ENCODE measurements around the gene DDB1.

The DDB1 gene

DNA sequence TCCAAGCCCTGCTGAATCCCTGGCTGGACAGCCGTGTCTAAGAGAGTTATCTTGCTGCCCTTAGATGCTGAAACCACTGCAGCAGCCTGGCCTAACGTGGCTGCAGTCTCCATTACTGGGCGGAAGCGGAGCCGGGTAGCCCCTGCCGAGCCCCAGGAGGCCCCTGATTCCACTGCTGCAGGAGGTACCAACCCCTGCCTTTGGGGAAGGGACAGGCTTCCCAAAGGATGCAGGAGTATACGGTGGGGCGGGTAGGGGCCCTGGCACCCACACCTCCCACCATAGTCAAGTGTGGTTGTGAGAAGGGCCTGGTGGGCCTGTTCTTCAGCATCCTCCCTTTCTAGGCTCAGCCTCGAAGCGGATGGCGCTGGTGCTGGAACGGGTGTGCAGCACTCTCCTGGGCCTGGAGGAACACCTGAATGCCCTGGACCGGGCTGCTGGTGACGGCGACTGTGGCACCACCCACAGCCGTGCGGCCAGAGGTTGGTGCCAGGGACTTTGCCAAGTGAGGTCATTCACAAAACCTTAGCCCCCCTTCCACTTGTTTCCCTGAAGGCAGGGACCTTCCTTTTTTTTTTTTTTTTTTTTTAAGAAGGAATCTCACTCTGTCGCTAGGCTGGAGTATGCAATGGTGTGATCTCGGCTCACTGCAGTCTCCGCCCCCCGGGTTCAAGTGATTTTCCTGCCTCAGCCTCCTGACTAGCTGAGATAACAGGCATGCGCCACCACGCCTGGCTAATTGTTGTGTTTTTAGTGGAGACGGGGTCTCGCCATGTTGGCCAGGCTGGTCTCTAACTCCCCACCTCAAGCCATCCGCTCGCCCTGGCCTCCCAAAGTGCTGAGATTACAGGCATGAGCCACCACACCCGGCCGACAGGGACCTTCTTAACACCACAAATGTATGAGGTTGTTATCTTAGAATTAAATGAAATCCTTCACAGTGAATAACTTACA, 11.2 kb upstream of the DDB1 start:
- H3K27ac ChIP-seq = no peak overlapping the region
- H3K9ac ChIP-seq (ENCODE audit: insufficient read length) = no peak overlapping the region
- H3K36me3 ChIP-seq (ENCODE audit: insufficient read depth, low read length) = no peaks in the 10 kb centered on the region; the same call in 1 of the 2 replicates
- no peaks in the 10 kb centered on the region for H3K9me3 ChIP-seq (ENCODE audit: low read depth, low read length)
- no peak for TF ChIP-seq POLR2AphosphoS5 (IDR thresholded peaks at IDR 0.05; ENCODE audit: borderline replicate concordance, low read depth, low read length)
- TF ChIP-seq FOXP2 (optimal IDR thresholded peaks at IDR 0.05; ENCODE audit: control extremely low read depth, extremely low read length, insufficient read depth) = no peak
- no peak for TF ChIP-seq EZH2 (IDR thresholded peaks at IDR 0.05)
- no peak for DNase-seq (ENCODE audit: low read depth, low spot score)
- H3K4me3 ChIP-seq = no peak overlapping the region

DNA sequence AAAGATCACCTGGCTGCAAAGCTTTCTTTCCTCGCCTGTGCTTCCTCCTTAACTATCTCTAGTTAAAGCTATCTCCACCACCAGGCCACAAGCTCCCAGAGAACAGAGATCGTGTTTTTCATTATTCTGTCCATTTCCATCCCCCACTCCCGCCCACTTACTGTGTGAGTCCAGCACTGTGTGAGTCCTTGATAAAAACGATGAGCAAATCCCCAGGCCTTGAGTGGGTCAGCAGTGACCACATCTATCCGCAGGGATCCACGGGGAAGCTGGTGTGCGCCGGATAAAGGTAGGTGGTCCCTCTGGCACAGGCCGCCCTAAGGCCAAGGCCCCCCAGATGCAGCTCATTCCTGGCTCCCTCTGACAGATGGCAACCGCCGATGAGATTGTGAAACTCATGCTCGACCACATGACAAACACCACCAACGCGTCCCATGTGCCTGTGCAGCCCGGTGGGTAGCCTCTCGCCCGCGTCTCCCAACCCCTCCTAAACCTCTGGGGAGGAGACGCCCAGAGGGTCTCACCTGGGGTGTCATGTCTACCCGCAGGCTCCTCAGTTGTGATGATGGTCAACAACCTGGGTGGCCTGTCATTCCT, 9.4 kb upstream of the DDB1 start:
- Histone ChIP-seq H3K27ac (no peak overlapping the region), H3K36me3 (ENCODE audit: insufficient read depth, low read length) (no peaks in the 10 kb centered on the region), H3K9me3 (ENCODE audit: low read depth, low read length) (no peaks in the 10 kb centered on the region), H3K4me3 (no peak overlapping the region), H3K9ac (ENCODE audit: insufficient read length) (no peak overlapping the region)
- TF ChIP-seq EZH2 (IDR thresholded peaks at IDR 0.05) (no peak), POLR2AphosphoS5 (IDR thresholded peaks at IDR 0.05; ENCODE audit: borderline replicate concordance, low read depth, low read length) (no peak), FOXP2 (optimal IDR thresholded peaks at IDR 0.05; ENCODE audit: control extremely low read depth, extremely low read length, insufficient read depth) (no peak)
- no peak for DNase-seq (ENCODE audit: low read depth, low spot score)

DNA sequence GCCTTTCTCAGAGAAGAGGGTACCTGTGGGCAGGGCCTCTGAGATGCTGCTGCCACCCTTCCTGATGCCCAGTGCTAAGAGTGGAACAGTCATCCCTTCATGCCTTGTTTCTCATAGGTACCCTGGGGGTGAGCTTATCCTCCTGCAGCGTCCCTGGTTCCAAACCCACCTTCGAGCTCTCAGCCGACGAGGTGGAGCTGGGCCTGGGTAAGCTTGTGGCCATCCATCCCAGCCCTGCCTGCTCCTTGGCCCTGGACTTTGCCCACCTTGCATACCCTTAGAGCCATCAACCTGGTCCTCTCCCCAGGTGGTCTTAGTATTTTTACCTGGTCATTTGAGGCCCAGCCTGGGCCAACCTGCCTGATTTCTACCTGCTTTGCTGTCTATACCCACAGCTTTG, 8.8 kb upstream of the DDB1 start:
- H3K36me3 ChIP-seq (ENCODE audit: insufficient read depth, low read length) = no peaks in the 10 kb centered on the region
- H3K27ac ChIP-seq = no peak overlapping the region
- H3K4me3 ChIP-seq = no peak overlapping the region
- no peak overlapping the region for H3K9ac ChIP-seq (ENCODE audit: insufficient read length)
- no peak for DNase-seq (ENCODE audit: low read depth, low spot score)
- TF ChIP-seq POLR2AphosphoS5 (IDR thresholded peaks at IDR 0.05; ENCODE audit: borderline replicate concordance, low read depth, low read length) (no peak), FOXP2 (optimal IDR thresholded peaks at IDR 0.05; ENCODE audit: control extremely low read depth, extremely low read length, insufficient read depth) (no peak), EZH2 (IDR thresholded peaks at IDR 0.05) (no peak)
- no peaks in the 10 kb centered on the region for H3K9me3 ChIP-seq (ENCODE audit: low read depth, low read length)

DNA sequence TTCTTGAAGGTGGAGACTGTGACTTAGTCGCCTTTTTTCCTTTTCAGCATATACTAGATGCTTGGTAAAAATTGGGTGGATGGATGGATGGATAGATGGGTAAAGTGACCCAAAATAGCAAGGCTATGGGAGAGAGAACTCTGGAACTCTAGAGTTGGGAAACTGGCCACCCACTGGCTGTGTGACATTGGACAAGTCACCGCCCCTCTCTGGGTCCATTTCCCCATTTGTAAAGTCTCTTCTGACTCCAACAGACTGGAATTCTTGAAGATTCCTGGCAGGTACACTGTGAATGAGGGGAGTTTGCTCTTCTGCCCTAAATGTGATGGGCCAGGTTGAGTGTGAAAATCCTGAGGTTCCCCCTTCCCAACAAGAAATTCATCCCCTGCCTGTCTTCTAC, 8.1 kb upstream of the DDB1 start:
- no peak for DNase-seq (ENCODE audit: low read depth, low spot score)
- no peaks in the 10 kb centered on the region for H3K9me3 ChIP-seq (ENCODE audit: low read depth, low read length)
- H3K27ac ChIP-seq = no peak overlapping the region
- TF ChIP-seq EZH2 (IDR thresholded peaks at IDR 0.05) = no peak
- TF ChIP-seq POLR2AphosphoS5 (IDR thresholded peaks at IDR 0.05; ENCODE audit: borderline replicate concordance, low read depth, low read length) = no peak
- TF ChIP-seq FOXP2 (optimal IDR thresholded peaks at IDR 0.05; ENCODE audit: control extremely low read depth, extremely low read length, insufficient read depth) = no peak
- H3K36me3 ChIP-seq (ENCODE audit: insufficient read depth, low read length) = no peaks in the 10 kb centered on the region
- H3K9ac ChIP-seq (ENCODE audit: insufficient read length) = no peak overlapping the region
- H3K4me3 ChIP-seq = no peak overlapping the region

DNA sequence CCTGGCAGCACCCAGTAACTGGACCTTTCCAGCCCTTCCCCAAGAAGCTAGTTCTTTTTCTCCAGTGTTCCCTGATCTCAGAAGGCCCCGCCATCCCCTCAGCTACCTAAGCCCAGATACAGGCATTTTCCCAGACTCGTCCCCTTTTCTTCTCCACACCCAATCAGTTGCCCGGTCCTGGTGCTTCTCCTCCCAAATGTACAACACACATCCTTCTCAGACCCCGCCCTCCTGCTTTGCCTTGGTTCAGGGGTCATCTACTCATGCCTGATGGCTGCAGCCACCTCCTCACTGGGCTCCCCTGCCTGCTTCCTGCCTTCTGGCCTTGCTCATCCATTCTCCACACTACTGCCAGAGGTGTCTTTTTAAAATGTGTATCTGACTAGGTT, 6.6 kb upstream of the DDB1 start:
- H3K9ac ChIP-seq (ENCODE audit: insufficient read length) = no peak overlapping the region
- DNase-seq (ENCODE audit: low read depth, low spot score) = no peak
- TF ChIP-seq FOXP2 (optimal IDR thresholded peaks at IDR 0.05; ENCODE audit: control extremely low read depth, extremely low read length, insufficient read depth) = no peak
- no peak for TF ChIP-seq POLR2AphosphoS5 (IDR thresholded peaks at IDR 0.05; ENCODE audit: borderline replicate concordance, low read depth, low read length)
- TF ChIP-seq EZH2 (IDR thresholded peaks at IDR 0.05) = no peak
- H3K9me3 ChIP-seq (ENCODE audit: low read depth, low read length) = no peaks in the 10 kb centered on the region
- H3K27ac ChIP-seq = no peak overlapping the region
- H3K4me3 ChIP-seq = no peak overlapping the region
- no peaks in the 10 kb centered on the region for H3K36me3 ChIP-seq (ENCODE audit: insufficient read depth, low read length)

DNA sequence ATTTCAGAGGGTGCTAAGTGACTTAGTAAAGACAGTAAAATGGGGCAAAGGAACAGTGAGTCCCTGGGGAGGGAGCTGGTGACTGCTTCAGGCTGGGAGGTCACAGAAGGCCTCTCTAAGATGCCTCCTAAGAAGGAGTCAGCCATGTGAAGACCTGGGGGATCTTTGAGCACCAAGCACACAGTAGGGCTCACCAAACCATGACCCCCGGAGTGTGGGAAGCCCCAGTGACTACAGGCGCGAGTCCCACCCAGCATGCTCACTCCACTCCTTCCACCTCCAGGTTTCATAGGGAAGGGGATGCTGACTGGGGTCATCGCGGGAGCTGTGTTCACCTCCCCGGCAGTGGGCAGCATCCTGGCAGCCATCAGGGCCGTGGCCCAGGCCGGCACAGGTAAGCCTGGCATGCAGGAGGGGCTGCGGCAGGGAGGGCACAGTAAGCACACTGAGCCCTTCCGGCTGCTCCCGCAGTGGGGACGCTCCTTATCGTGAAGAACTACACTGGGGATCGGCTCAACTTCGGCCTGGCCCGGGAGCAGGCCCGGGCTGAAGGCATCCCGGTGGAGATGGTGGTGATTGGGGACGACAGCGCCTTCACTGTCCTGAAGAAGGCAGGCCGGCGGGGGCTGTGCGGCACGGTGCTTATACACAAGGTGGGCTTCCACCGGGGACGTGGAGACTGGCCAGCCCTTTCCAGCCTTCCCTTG, 6.0 kb upstream of the DDB1 start:
- Histone ChIP-seq H3K4me3 (no peak overlapping the region), H3K36me3 (ENCODE audit: insufficient read depth, low read length) (no peaks in the 10 kb centered on the region), H3K9me3 (ENCODE audit: low read depth, low read length) (no peaks in the 10 kb centered on the region), H3K9ac (ENCODE audit: insufficient read length) (no peak overlapping the region), H3K27ac (no peak overlapping the region)
- TF ChIP-seq POLR2AphosphoS5 (IDR thresholded peaks at IDR 0.05; ENCODE audit: borderline replicate concordance, low read depth, low read length) = no peak
- TF ChIP-seq EZH2 (IDR thresholded peaks at IDR 0.05) = no peak
- TF ChIP-seq FOXP2 (optimal IDR thresholded peaks at IDR 0.05; ENCODE audit: control extremely low read depth, extremely low read length, insufficient read depth) = no peak
- DNase-seq (ENCODE audit: low read depth, low spot score) = no peak

DNA sequence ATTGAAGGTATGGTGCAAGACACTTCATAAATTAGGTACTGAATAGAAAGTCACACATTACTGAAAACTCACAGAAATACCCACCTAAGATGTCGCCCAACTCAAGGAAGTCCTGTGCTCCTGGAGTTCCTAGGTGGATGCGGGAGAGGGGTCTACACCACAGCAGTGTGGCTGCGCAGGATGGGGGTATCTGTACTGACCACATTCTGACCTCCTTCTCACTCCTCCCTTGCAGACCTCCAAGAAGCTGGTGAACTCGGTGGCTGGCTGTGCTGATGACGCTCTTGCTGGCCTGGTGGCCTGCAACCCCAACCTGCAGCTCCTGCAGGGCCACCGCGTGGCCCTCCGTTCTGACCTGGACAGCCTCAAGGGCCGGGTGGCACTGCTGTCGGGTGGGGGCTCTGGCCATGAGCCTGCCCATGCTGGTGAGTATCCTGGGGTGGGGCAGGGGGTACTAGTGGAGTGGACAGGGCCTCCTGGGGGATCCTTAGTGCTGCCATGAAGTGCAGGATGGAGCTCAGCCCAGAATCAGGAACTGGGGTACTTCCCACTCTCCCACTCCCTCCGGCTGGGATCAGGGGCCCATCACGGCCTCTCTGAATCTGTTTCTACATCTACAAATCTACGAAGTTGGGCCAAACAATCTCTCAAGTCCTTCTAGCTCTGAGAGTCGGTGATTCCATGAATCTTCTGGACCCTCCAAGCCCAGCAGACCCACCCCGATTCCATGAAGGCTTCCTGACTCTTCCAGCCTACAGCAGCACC, 5.0 kb upstream of the DDB1 start:
- TF ChIP-seq FOXP2 (optimal IDR thresholded peaks at IDR 0.05; ENCODE audit: control extremely low read depth, extremely low read length, insufficient read depth) = no peak
- no peak for TF ChIP-seq EZH2 (IDR thresholded peaks at IDR 0.05)
- TF ChIP-seq POLR2AphosphoS5 (IDR thresholded peaks at IDR 0.05; ENCODE audit: borderline replicate concordance, low read depth, low read length) = no peak
- no peaks in the 10 kb centered on the region for H3K36me3 ChIP-seq (ENCODE audit: insufficient read depth, low read length)
- no peak overlapping the region for H3K4me3 ChIP-seq
- H3K9me3 ChIP-seq (ENCODE audit: low read depth, low read length) = no peaks in the 10 kb centered on the region
- no peak for DNase-seq (ENCODE audit: low read depth, low spot score)
- no peak overlapping the region for H3K9ac ChIP-seq (ENCODE audit: insufficient read length)
- H3K27ac ChIP-seq = no peak overlapping the region

All from SK-N-MC (cell line).